Subcutaneous adipose tissue (tissue), 4 donors: ENCODE measurements around the gene TPRA1. TPM values are rescaled to one million over a fixed set of nuclear protein-coding genes. Genes with fewer than 3 reads are reported as not detected.

Source experiments
- total RNA-seq, 4 donors: library from RNA; depleted of rRNA; stranded (reverse); fragments of >200 nt; gene quantifications; one replicate each; pipeline ENCODE4 v1.1.0, GENCODE V29; 2016
- TF ChIP-seq, protein P1 (sequence below): fragments of 450-650 bp; IDR thresholded peaks from one replicate; pipeline ENCODE4 v1.5.1; 2016; ENCODE audit warnings: low read depth, mild to moderate bottlenecking, control low read depth, antibody characterized with exemption, moderate library complexity

Gene TPRA1
- total RNA-seq, 4 donors from 2014 or later: 12.2 to 32.3 (median 25.8) TPM

DNA sequence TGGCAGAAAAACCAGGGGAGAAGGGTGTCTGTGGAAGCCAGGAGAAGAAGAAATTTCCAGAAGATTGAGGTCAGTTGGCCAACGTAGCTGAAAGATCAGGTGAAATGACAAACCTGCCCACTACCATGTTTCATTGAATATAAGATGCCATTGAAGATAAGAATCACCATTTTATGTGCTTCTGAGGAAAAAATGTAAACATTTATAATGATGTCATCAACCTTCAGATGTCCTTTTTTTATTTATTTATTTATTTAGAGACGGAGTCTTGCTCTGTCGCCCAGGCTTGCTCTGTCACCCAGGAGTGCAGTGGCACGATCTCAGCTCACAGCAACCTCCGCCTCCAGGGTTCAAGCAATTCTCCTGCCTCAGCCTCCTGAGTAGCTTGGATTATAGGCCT, 33.5 kb upstream of the TPRA1 start:
- TF ChIP-seq, protein P1, sequence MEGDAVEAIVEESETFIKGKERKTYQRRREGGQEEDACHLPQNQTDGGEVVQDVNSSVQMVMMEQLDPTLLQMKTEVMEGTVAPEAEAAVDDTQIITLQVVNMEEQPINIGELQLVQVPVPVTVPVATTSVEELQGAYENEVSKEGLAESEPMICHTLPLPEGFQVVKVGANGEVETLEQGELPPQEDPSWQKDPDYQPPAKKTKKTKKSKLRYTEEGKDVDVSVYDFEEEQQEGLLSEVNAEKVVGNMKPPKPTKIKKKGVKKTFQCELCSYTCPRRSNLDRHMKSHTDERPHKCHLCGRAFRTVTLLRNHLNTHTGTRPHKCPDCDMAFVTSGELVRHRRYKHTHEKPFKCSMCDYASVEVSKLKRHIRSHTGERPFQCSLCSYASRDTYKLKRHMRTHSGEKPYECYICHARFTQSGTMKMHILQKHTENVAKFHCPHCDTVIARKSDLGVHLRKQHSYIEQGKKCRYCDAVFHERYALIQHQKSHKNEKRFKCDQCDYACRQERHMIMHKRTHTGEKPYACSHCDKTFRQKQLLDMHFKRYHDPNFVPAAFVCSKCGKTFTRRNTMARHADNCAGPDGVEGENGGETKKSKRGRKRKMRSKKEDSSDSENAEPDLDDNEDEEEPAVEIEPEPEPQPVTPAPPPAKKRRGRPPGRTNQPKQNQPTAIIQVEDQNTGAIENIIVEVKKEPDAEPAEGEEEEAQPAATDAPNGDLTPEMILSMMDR: no peak

DNA sequence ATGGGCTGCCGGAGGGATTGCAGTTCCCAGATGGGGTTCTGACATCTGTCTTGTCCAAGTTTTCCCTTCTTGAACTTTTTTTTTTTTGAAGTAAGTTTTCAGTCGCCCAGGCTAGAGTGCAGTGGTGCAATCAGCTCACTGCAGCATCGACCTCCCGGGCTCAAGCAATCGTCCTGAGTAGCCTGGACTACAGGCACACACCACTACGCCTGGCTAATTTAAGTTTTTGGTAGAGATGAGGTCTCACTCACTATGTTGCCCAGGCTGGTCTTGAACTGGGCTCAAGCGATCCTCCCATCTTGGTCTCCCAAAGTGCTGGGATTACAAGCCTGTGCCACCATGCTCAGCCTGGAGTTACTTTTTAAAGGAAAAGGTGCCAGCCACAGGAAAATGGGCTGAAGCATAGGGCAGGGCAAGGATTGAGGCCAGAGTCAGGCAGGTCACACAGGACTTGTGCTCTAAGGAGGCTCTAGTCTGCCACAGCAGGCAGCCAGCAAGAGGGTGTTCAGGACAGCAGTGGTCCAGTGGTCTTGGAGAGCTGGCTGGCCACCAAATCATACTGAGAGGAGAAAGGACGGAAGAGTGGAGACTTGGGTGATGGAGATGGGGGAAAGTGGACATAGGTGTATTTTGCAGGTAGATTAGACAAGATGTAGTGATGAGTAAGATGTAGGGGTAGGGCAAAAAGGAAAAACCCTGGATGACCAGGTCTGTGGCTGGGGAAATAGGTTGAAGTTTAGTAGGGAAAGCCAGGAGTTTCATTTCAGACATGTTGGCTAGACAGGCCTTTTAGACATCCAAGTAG, 32.4 kb upstream of the TPRA1 start:
- TF ChIP-seq, protein P1: no peak

DNA sequence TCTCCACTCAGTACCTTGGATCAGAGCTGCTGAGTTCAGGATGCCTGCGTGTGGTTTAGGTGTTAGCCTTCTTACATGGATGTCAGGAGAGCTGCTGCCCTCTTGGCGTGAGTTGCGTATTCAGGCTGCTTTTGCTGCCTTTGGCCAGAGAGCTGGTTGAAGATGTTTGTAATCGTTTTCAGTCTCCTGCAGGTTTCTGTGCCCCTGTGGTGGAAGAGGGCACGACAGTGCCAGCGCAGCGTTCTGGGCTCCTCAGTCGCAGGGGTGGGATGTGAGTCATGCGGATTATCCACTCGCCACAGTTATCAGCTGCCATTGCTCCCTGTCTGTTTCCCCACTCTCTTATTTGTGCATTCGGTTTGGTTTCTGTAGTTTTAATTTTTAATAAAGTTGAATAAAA, 31.5 kb upstream of the TPRA1 start:
- TF ChIP-seq, protein P1: no peak

DNA sequence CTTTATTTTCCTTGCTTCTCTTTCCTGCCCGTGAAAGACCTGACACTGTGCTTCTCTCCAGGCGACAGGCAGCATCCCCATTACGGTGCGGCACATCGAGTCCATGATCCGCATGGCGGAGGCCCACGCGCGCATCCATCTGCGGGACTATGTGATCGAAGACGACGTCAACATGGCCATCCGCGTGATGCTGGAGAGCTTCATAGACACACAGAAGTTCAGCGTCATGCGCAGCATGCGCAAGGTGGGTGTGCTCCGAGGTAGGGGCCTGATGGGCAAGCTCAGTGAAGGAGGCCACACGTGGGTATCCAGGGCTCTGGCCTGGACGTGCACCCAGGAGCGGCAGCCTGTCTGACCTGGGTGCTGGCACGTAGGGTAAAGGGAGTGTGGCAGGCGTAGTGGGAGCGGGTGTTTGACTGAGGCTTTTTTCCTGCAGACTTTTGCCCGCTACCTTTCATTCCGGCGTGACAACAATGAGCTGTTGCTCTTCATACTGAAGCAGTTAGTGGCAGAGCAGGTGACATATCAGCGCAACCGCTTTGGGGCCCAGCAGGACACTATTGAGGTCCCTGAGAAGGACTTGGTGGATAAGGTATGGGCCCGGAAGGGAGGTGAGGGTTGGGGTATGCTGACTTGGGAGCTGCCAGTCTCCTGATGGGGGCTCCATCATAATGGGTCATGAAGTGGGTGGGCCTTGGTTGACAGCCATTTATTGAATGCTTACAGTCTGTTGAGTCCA, 30.3 kb upstream of the TPRA1 start:
- TF ChIP-seq, protein P1: no peak

DNA sequence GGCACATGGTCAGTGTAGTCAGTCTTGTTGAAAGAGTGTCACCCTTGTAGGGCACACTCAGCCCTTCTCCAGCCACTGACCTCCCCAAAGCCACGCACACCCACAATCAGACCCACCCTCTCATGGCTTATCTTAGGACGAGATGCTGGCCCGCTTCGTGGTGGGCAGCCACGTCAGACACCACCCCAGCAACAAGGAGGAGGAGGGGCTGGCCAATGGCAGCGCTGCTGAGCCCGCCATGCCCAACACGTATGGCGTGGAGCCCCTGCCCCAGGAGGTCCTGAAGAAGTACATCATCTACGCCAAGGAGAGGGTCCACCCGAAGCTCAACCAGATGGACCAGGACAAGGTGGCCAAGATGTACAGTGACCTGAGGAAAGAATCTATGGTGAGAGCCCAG, 28.4 kb upstream of the TPRA1 start:
- TF ChIP-seq, protein P1: no peak

DNA sequence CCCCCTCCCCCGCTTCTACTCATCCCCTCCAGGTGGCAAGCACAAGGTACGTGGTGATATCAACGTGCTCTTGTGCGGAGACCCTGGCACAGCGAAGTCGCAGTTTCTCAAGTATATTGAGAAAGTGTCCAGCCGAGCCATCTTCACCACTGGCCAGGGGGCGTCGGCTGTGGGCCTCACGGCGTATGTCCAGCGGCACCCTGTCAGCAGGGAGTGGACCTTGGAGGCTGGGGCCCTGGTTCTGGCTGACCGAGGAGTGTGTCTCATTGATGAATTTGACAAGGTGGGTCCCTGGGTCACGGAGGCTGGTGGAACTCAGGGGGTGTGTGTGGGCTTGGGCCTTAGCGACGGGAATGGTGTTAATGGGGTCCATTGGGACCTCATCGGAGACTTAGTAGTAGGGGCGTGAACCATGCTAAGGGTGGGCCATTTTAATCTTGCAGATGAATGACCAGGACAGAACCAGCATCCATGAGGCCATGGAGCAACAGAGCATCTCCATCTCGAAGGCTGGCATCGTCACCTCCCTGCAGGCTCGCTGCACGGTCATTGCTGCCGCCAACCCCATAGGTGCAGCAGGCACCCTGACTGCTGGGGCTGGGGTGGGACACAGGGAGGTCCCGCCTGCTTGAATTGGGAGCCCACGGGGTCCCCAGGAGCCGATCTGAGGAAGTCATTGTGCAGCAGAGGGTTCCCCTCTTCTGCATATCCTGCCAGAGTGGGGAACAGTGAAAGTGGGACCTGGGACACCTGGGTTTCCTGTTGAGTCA, 26.5 kb upstream of the TPRA1 start:
- TF ChIP-seq, protein P1: no peak
